Measurements from ENCODE around the gene CFAP300.
A peak's percentile ranks its signal among the peaks of the same experiment; 100 is the strongest.

CFAP300 gene

DNA sequence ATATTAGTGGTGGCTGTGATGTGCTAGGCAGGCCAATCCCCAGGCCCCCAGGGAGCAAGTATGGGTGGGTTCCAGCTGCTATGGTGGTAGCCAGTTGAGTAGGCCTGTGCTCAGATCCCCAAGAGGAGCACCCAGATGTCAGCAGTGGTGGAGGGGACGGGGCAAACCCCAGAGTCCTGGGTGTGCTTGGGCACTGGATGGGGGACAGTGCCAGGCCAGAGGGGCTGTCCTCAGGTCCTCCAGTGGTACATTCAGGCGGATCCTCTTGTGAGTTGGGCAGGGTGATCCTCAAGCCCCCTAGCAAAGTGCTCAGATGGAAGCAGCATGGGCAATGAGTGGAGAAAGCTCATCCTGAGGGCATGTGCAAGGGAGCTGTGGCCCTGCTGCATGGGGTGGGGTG is 26.0 kb downstream of the CFAP300 start:
- DNase-seq (ENCODE audit: low spot score), result no peak

DNA sequence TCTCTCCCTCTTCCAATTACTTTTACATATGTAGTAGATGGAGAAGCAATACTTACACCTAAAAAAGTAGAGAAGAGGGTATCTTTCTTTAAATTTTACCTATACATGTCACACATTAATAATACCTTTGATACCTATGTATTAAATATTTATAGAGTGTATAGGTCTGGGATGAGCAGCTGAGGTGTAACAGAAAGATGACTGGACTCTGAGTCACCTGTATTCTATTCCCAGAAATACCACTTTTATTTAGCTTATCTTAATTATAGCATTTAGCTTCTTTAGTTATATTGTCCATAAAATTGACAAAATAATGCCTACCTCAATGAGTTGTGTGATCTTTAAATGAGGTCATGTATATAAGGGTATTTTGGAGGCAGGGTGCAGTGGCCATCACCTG is 32.4 kb downstream of the CFAP300 start:
- DNase-seq (ENCODE audit: low spot score), result no peak

DNA sequence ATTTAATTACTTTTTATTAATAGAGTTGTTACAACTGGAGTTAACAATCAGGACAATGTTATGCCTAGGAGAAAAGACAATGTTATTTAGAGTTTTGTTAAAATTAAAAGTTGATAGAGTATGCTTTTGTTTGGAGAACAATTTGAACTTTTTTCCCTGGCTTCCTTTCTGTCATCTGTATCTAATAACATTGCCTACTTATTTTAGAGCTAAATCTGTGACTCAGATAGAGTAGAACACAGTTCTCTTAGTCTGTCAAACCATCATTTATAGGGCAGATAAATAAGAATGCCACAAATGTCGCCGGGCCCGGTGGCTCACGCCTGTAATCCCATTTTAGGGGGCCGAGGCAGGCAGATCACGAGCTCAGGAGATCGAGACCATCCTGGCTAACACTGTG is 34.1 kb downstream of the CFAP300 start:
- DNase-seq (ENCODE audit: low spot score), result peak; percentile 31

DNA sequence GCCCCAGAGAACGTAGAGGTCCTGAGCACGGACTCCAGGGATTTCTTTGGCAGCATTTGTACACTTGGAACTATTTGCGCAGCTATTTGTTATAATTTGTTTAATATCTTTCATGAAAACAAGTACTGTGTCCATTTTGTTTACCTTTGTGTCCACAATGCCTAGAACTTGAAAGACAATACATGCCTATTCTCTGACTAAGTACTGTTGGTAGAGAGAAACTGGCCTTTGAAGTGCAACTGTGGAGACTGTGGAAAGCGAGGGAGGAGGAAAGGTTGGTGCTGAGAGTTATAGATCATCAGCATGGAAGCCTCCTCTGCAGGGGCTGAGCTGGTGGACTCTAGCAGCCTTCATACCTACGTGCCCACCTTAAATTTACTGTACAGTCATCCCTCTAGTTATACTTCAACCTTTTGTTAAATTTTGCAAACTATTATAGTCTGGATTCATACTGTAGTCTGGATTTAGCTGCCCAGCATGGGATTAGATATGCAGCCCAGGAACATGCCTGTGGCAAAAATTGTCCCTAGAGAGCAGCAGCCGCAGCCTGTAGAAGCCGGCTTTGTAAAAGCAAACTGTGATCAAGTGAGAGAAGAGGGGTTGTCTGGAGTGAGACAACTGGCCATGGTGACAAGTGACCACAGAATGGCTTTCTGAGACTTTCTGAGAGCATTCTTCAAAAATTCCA is 38.8 kb downstream of the CFAP300 start:
- DNase-seq (ENCODE audit: low spot score), result no peak

DNA sequence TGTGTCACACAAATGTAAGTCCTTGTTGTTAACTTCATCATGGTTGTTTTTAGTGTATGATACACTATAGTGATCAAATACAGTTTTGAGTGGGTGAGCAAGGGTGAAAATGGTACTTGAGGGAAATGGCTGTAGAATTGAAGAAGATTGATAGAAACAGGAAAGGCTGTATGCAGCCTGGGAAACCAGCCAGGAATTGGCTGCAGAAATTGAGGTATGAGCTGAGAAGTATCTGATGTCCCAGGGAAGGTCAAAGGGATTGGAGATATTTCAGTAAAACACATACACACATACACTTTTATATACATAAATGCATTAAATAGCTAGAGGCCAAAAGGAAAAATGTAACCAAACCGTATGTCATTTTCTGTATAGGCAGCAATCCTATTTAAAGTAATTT is 49.9 kb downstream of the CFAP300 start:
- DNase-seq (ENCODE audit: low spot score), result no peak

DNA sequence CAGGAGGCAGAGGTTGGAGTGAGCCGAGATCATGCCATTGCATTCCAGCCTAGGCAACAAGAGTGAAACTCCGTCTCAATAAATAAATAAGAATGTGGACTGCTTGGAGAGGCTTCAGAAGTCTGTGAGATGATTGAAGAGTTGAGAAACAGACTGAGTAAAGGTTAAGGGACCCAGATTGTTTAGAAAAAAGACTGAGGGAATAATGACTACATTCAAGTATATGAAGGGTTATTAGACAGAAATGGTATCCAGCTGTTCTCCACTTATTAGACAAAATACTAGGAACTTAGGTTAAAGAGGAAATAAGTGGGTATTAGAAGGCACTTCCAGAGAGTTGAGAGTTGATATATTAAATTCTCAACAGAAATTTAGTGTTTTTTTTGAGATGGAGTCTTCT is 52.5 kb downstream of the CFAP300 start:
- DNase-seq (ENCODE audit: low spot score), result no peak

DNA sequence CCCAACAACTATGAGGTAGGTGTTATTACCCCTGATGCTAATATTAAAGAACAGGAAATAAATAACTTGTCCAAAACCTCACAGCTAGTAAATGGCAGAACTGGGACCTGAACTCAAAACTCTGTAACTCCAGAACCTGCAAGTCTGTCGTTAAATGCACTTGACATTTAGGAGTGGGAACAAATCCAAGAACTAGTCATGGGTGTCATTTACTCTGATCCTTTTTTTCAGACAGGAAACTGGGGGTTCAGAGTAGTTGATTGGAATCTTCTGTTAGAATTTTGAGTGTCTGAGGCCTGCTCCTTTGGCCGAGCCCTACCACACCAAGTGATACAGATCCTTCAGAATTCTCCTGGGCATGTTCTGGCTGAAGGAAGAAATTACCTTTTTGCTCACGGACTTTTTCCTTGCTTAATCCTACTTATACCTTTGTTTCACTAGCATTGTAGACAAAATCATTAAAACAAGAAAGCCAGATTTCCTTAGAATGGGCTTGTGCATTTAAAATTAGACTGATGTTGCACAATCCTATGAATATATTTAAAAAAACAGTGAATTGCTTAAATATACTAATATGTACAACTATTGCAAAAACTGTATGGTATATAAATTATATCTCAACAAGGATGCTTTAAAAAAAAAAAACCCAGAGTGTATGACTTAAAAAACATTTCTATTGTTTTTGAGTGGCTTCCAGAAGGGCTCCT is 61.6 kb downstream of the CFAP300 start:
- DNase-seq (ENCODE audit: low spot score), result no peak

DNA sequence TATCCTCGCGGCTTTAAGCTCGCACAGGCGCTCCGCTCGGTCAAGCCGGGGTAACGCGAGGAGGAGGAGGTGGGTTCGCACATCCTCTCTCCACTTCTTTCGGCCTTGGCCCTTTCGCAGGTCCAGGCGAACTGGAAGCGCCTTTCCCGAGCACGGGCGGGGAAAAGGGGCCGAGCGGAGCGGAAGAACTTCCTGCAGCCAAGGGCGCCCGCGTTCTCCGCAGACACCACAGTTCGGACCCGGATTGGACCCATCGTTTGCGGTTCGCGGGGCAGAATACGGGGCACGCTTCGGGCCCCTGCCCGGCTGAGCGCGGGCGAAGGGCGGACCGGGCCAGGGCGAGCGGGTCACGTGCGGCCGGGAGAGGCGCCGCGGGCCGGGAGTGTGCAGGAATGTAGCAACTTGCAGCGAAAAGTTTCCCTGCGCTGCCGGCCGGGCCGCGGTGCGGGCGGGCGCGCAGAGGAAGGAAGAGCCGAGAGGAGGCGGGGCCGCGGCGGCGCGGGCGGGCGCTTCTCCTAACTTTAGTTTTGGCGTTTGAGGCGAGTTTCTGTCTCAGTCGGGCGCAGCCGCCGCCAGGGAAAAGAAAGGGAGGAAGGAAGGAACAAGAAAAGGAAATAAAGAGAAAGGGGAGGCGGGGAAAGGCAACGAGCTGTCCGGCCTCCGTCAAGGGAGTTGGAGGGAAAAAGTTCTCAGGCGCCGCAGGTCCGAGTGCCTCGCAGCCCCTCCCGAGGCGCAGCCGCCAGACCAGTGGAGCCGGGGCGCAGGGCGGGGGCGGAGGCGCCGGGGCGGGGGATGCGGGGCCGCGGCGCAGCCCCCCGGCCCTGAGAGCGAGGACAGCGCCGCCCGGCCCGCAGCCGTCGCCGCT is 62.9 kb downstream of the CFAP300 start, which contains the start of gene YAP1:
YAP1 (plus strand) TSS at position 552 of the 865 bp plus-strand sequence. CDS start 402 bp downstream, outside the sequence.
- peak; percentile 82 for DNase-seq (ENCODE audit: low spot score)

DNA sequence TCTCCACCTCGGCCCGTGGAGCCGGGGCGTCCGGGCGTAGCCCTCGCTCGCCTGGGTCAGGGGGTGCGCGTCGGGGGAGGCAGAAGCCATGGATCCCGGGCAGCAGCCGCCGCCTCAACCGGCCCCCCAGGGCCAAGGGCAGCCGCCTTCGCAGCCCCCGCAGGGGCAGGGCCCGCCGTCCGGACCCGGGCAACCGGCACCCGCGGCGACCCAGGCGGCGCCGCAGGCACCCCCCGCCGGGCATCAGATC is 63.4 kb downstream of the CFAP300 start:
- peak; percentile 20 for DNase-seq (ENCODE audit: low spot score)

DNA sequence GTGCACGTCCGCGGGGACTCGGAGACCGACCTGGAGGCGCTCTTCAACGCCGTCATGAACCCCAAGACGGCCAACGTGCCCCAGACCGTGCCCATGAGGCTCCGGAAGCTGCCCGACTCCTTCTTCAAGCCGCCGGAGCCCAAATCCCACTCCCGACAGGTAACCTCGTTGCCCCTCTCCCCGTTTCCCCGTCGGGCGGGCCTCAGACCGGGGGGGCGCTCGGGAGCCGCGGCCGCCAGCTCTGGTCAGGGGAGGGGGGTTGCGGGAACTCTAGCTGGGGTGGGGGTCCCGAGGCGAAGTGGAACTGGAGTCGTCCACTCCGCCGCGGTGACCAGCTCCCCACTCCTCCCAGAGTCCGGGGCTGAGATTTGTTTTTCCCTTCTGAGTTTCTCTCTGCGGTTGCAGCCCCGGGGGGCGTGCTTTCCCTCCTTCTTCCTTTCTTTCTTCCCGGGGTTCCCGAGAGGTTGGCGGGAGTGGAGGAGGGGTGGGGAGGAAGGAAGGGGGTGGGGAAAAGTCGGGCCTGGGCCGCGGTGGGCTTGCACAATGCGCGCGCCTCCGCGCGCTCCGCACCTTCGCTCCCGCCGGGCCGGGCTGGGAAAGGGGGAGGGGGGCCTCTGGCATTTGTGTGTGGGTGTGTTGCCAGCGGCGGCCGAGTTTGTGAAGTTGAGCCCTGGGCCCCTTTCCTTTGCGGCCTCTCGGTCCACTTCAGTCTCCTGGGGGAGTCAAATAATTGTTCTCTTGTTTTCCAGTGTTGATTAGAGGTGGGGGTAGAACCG is 64.0 kb downstream of the CFAP300 start:
- peak; percentile 70 for DNase-seq (ENCODE audit: low spot score)

DNA sequence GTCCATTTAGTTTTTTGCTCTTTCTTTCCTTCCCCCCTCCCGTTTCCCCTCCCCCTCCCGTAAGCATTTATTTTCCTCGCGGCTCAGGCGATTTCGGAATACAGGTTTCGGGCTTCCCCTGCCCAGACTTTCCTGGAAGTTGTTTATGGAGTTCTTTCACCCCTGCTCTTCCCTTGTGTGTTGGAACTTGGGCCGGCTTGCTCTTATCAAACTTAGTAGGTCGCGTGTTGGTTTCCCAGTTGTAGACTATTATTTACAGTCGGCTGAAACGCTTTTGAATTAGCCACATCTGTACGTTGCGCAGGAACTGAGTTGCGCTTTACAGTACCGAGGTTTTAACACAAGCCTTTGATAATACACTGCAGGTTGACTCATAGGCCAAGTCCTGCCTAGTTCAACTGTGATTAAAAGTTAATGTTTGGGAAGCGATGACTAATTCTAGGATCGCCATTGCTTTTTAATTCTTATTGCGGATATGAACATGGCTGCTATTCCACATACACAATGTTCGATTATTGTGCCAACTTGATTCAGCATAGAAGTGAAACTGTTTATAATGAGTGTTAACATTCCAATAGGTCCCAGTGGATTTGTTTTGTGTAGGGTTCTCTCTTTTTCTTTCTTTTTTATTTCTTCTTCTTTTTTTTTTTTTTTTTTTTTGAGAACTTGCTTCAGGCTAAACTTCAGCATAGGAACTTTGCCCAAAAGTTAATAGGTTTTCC is 64.7 kb downstream of the CFAP300 start:
- DNase-seq (ENCODE audit: low spot score), result peak; percentile 73

DNA sequence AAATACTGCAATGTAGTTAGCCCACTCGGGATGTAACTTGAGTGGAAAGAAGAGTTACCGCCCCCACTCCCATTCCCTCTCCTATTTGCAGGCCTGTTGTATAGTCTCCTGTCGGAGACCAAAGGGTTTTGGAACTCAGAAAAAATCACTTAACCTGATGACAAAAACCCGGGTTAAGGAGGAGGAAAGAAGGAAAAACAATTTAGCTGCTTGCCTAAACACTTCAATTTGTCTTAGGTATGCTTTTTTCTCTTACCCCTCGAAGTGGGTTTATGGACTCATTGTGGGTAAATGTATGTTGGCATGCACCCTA is 65.2 kb downstream of the CFAP300 start:
- no peak for DNase-seq (ENCODE audit: low spot score)

DNA sequence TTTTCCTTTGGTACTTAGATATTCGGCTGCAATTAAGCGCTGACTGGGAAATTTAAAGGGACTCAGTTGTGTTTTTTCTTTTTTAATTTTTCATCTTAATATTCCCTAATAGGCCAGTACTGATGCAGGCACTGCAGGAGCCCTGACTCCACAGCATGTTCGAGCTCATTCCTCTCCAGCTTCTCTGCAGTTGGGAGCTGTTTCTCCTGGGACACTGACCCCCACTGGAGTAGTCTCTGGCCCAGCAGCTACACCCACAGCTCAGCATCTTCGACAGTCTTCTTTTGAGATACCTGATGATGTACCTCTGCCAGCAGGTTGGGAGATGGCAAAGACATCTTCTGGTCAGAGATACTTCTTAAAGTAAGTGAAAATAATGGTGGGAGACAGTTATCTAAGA is 66.8 kb downstream of the CFAP300 start:
- DNase-seq (ENCODE audit: low spot score), result no peak

DNA sequence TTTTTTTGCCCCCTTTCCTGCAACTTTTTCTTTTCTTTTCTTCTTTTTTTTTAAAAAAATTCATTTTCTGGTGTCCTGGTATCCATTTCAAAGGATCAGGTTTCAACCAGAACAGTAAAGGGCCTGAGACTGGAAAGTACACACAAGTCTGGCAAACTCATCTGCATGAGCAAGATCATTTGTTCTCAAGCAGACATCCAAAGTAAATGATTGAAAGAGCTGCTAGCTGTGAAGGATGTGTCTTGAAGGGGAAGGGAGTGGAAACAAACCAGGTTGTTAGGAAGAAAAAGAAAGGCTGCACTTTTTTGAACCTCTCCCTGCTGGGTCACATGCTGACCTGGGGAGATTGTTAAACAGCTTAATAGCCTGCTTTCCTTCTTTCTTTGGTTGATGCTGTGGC is 68.3 kb downstream of the CFAP300 start:
- peak; percentile 20 for DNase-seq (ENCODE audit: low spot score)

DNA sequence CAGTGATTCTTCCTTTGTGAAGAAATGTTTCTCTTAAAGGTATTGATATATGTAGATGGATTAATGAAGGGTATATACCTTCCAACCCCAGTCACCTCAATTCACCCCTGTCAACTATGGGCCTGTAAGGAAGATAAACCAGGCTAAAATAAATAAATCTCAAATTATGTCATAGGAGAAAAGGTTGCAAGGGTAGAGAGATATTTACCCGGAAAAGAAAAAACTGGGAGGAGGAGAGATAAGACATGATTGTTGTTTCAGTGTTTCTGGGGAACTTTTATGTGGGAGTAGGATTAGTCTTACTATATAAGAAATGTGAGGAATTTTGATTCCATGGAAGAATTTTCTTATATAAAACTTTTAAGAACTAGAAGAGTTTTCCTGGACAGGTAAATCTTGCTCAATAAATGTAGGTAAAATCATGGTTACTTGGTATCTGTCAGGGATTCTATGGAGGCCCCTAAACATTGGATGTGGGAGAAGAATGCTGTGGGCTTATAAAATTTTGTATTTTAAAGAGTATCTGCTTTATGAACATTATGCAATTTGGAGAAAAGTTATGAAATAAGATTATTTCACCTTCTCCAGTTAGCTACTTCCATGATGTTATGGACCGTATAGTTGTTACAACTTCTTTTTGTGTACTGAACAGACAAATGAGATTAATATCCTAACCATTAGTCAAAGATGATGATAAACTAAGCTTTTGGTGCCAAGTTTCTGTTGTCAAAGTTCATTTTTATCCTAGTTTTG is 69.4 kb downstream of the CFAP300 start:
- no peak for DNase-seq (ENCODE audit: low spot score)

DNA sequence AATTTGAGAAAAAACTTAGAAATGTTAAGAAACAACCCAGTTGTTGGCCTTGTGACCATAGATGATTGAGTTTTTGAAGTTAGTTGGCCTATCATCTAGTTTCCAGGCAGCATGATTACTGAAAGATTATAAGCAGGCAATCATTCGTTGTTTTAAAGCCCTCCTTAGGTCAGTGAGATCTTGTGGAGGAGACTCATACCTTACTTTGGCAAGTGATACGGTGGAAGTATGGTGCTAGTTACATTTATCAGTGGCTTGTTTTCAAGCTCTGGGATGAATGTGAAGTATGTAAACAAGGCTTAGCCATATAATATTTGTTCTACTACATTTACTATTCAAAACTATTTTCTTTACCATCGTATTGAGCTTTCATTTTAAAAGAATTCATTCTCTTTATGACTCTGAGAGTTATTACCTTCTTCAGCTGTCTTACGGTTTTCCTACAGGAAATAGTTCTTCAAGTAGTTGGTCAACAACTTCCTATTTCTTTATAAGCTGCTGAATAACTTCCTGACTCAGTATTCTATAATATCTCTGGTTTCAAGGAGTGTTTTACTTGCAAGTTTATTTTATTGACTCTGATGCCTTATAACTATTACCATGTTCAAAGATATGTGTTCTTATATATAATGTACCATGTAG is 70.4 kb downstream of the CFAP300 start:
- DNase-seq (ENCODE audit: low spot score), result peak; percentile 17

DNA sequence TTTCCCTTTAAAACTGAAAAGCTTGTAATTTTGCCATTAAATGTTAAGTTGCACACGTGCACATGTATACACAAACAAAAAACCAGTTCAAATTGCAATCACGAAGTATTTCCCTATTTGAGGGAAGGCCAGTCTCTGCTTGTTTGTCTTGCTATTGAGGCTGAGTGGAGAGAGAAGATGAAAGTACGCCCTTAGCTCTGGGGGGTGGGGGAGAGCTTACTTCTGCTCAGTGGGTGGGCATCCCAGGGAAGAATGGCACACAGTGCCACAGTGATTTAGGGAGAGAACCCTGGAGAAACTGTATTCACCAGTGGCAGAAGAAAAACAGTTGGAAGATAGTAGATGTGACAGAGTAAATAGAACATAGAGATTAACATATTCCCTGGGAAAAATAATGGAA is 71.7 kb downstream of the CFAP300 start:
- DNase-seq (ENCODE audit: low spot score), result no peak

DNA sequence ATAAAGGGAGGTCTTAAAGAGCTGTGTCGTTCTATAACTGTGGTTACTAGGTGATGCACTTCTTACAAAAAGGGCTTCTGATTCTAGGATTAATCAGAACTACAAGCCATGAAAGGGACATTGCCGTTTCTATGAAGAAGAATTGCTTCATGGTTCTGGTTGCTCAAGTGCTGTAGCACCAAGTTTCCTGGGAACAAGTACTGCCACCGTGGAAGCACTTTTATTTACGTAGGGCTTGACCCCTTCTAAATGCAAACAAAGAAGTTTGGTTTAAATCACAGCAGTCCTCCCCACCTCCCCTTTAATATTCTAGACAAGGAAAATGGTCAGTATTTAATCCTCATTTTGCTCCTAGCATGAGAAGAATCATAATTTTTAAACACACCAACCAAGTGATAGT is 72.8 kb downstream of the CFAP300 start:
- no peak for DNase-seq (ENCODE audit: low spot score)

DNA sequence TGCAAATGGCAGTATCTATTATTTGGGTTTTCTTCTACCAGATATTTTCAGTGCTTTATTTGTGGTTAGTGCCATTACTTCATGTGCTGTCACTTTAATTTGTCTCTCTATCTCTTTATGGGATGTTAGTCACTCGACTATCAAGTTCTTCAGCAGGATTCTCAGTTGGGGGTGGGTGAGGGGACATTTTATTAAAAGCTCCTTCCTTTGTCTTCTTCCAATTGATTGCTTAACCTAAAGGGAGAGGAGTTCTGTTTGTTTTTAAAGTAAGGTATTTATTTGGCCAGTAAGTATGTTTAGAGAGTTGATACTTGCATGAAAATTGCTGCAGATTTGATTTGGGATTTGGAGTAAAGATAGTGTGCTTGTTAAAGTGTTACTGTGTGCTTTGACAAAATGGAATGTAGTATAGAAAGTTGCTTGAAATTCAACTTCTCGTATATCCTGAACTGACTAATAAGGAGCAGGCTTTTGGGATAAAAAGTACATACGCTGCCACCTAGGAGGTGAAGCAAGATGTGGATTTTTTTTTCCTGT is 73.3 kb downstream of the CFAP300 start:
- DNase-seq (ENCODE audit: low spot score), result no peak

DNA sequence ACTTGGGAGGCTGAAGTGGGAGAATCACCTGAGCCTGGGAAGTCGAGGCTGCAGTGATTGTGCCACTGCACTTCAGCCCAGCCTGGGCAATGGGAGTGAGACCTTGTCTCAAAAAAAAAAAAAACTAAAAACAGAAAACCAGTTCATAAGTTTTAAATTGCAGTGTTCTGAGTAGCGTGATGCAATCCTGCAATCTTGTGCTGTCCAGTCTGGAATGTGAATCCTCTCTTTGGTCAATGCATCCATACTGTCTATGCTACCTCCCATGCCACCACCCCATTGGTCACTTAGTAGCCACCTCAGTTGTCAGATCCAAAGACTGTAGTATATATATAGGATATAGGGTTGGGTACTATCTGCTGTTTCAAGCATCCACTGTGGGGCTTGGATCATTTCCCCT is 74.1 kb downstream of the CFAP300 start:
- DNase-seq (ENCODE audit: low spot score), result no peak

All from AG08395 (cell line).